HepG2 (cell line): Measurements from ENCODE around the gene TOR4A. TPM values are rescaled to one million over a fixed set of nuclear protein-coding genes. Genes with fewer than 3 reads are reported as not detected.

Experiments used
- EEA1 ChIP-seq: sonication (generic); formaldehyde crosslinking; IDR thresholded peaks from 2 replicates; pipeline ENCODE4 v1.5.1; 2020; ENCODE audit warnings: mild to moderate bottlenecking, missing genetic modification reagents, borderline replicate concordance
- FOXJ3 ChIP-seq: sonication (generic); formaldehyde crosslinking; IDR thresholded peaks from 2 replicates; pipeline ENCODE4 v1.4.0; 2020; ENCODE audit warnings: missing genetic modification reagents, mild to moderate bottlenecking, borderline replicate concordance
- MBD4 ChIP-seq: IDR thresholded peaks from 2 replicates; pipeline ENCODE4 v1.6.1; 2012; ENCODE audit warnings: low read length, inconsistent platforms, borderline replicate concordance
- POLR2A ChIP-seq, 2 experiments: IDR thresholded peaks; 2 replicates each; pipeline ENCODE4 v1.6.1; 2011; ENCODE audit warnings: low read depth in 2 of 2, low read length in 2 of 2, mild to moderate bottlenecking in 1 of 2, moderate library complexity in 1 of 2; ENCODE audit not compliant: insufficient read depth in 1 of 2
- RFXANK ChIP-seq: IDR thresholded peaks from 2 replicates; pipeline ENCODE4 v1.6.1; 2016
- SP2 ChIP-seq: sonication (generic); formaldehyde crosslinking; IDR thresholded peaks from 2 replicates; pipeline ENCODE4 v1.5.1; 2020; ENCODE audit warnings: mild to moderate bottlenecking, missing genetic modification reagents
- SRSF1 ChIP-seq: fragments of 200-400 bp; formaldehyde crosslinking; optimal IDR thresholded peaks from 2 replicates; pipeline ENCODE3; 2017; ENCODE audit warnings: mild to moderate bottlenecking, low read depth, low read length, moderate library complexity
- TGIF2 ChIP-seq: IDR thresholded peaks from 2 replicates; pipeline ENCODE4 v1.6.1; 2016; ENCODE audit warnings: control low read depth, missing compliant biosample characterization
- ZBTB20 ChIP-seq: sonication (generic); formaldehyde crosslinking; IDR thresholded peaks from 2 replicates; pipeline ENCODE4 v1.8.1; 2023; ENCODE audit warnings: missing genetic modification reagents, low read depth, mild to moderate bottlenecking, borderline replicate concordance
- ZMYM2 ChIP-seq: sonication (generic); formaldehyde crosslinking; IDR thresholded peaks from 2 replicates; pipeline ENCODE4 v1.8.0; 2022; ENCODE audit warnings: mild to moderate bottlenecking, missing genetic modification reagents
- ZNF264 ChIP-seq: sonication (generic); formaldehyde crosslinking; IDR thresholded peaks from 2 replicates; pipeline ENCODE4 v1.4.0; 2020; ENCODE audit warnings: missing genetic modification reagents
- ZNF3 ChIP-seq: IDR thresholded peaks from 2 replicates; pipeline ENCODE4 v1.7.0; 2017; ENCODE audit warnings: inconsistent platforms
- ZNF343 ChIP-seq: sonication (generic); formaldehyde crosslinking; IDR thresholded peaks from 2 replicates; pipeline ENCODE4 v1.4.0; 2020; ENCODE audit warnings: mild to moderate bottlenecking, missing genetic modification reagents
- ZNF549 ChIP-seq: sonication (generic); formaldehyde crosslinking; IDR thresholded peaks from 2 replicates; pipeline ENCODE4 v1.5.0; 2020; ENCODE audit warnings: missing genetic modification reagents
- ZNF572 ChIP-seq: sonication (generic); formaldehyde crosslinking; IDR thresholded peaks from 2 replicates; pipeline ENCODE4 v1.5.1; 2020; ENCODE audit warnings: mild to moderate bottlenecking, missing genetic modification reagents
- ZNF629 ChIP-seq: sonication (generic); formaldehyde crosslinking; conservative IDR thresholded peaks from 2 replicates; pipeline ENCODE4 v1.5.0; 2020; ENCODE audit warnings: missing genetic modification reagents
- polyA plus RNA-seq, 8 experiments: library from polyadenylated mRNA; depleted of rRNA in 3 of 8; stranded (reverse) in 7 of 8; unstranded in 1 of 8; fragments of >200 nt; fragmentation: Illumina TruSeq in 4 of 8; extraction: Trizol in 4 of 8; gene quantifications; 2 replicates each; pipeline versions ENCODE4 v1.2.1 to v1.2.3, GENCODE V29; 2011 to 2016; ENCODE audit warnings: low read depth in 4 of 8, missing spikeins in 1 of 8, mixed read lengths in 1 of 8; ENCODE audit not compliant: insufficient read depth in 1 of 8
- total RNA-seq, 5 experiments: library from RNA; depleted of rRNA; stranded (reverse); fragments of >200 nt; fragmentation: Illumina TruSeq; extraction: Trizol; gene quantifications; 2 replicates each; pipeline ENCODE4 v1.2.3, GENCODE V29; 2016; ENCODE audit warnings: low read depth in 1 of 5
- TF ChIP-seq, protein P1 (sequence below): sonication (generic); formaldehyde crosslinking; IDR thresholded peaks from 2 replicates; pipeline ENCODE4 v1.9.0; 2022; ENCODE audit warnings: missing genetic modification reagents, mild to moderate bottlenecking, borderline replicate concordance
- TF ChIP-seq, protein P2 (sequence below): sonication (generic); formaldehyde crosslinking; IDR thresholded peaks from 2 replicates; pipeline ENCODE4 v1.5.0; 2020; ENCODE audit warnings: mild to moderate bottlenecking, missing genetic modification reagents, moderate library complexity
- TF ChIP-seq, protein P3 (sequence below): sonication (generic); formaldehyde crosslinking; conservative IDR thresholded peaks from 2 replicates; pipeline ENCODE4 v1.8.0; 2022; ENCODE audit warnings: low read depth, missing genetic modification reagents
- TF ChIP-seq, protein P4 (sequence below): sonication (generic); formaldehyde crosslinking; IDR thresholded peaks from 2 replicates; pipeline ENCODE4 v1.8.0; 2023; ENCODE audit warnings: mild to moderate bottlenecking, missing genetic modification reagents
- TF ChIP-seq, protein P5 (sequence below): sonication (generic); formaldehyde crosslinking; IDR thresholded peaks from 2 replicates; pipeline ENCODE4 v1.4.0; 2020; ENCODE audit warnings: missing genetic modification reagents, borderline replicate concordance

TOR4A gene
- total and polyA plus RNA-seq, 2 of the 13 experiments (the other 11 are each of a cell fraction or from before 2014, with no cell fraction given) = 11.1 to 14.2 TPM

DNA sequence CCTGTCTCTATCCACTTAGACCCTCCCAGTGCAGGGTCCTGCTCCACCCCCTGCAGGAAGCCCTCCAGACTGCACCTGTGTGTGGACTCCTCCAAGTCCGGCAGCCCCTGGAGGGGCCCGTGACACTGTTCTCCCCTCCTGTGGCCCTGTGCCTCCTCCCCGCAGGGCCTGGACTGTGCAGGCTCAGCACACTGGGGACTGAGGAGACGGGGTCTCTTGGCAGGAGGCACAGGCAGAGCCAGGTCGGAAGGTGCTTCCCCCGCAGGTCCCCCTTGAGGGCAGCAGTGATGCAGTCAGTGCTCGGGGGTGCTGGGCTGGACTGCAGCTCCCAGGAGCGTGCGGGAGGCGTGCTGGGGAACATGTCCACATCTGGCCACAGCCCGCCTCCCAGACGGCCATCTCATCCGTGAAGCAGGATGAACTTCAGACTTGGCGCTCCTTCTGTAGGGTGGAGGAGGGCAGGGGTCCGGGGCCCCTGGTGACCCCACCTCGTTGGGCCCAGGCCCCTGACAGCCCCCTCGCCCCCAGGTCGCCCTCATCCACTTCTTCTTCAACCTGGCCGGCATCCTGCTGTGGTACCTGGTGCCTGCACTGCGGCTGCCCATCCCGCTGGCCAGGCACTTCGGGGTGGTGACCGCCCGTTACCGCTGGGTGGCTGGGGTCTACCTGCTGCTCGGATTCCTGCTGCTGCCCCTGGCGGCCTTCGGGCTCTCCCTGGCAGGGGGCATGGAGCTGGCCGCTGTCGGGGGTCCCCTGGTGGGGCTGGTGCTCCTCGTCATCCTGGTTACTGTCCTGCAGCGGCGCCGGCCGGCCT, 41.9 kb upstream of the TOR4A start (continued):
- TF ChIP-seq ZNF572 = 0 out of 2 replicates have a peak, but pooled peaks have one; percentile 19
- no peak; the same call in 1 of the 2 replicates for TF ChIP-seq ZNF343 (CRISPR knock-in tag)
- TF ChIP-seq ZNF264 (CRISPR knock-in tag) = peak; percentile 47; the same call in 1 of the 2 replicates
- TF ChIP-seq, protein P1, sequence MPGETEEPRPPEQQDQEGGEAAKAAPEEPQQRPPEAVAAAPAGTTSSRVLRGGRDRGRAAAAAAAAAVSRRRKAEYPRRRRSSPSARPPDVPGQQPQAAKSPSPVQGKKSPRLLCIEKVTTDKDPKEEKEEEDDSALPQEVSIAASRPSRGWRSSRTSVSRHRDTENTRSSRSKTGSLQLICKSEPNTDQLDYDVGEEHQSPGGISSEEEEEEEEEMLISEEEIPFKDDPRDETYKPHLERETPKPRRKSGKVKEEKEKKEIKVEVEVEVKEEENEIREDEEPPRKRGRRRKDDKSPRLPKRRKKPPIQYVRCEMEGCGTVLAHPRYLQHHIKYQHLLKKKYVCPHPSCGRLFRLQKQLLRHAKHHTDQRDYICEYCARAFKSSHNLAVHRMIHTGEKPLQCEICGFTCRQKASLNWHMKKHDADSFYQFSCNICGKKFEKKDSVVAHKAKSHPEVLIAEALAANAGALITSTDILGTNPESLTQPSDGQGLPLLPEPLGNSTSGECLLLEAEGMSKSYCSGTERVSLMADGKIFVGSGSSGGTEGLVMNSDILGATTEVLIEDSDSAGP (CRISPR knock-in tag) = no peak; the same call in 1 of the 2 replicates
- TF ChIP-seq, protein P2, sequence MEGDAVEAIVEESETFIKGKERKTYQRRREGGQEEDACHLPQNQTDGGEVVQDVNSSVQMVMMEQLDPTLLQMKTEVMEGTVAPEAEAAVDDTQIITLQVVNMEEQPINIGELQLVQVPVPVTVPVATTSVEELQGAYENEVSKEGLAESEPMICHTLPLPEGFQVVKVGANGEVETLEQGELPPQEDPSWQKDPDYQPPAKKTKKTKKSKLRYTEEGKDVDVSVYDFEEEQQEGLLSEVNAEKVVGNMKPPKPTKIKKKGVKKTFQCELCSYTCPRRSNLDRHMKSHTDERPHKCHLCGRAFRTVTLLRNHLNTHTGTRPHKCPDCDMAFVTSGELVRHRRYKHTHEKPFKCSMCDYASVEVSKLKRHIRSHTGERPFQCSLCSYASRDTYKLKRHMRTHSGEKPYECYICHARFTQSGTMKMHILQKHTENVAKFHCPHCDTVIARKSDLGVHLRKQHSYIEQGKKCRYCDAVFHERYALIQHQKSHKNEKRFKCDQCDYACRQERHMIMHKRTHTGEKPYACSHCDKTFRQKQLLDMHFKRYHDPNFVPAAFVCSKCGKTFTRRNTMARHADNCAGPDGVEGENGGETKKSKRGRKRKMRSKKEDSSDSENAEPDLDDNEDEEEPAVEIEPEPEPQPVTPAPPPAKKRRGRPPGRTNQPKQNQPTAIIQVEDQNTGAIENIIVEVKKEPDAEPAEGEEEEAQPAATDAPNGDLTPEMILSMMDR (CRISPR knock-in tag) = peak; percentile 70
- TF ChIP-seq, protein P3, sequence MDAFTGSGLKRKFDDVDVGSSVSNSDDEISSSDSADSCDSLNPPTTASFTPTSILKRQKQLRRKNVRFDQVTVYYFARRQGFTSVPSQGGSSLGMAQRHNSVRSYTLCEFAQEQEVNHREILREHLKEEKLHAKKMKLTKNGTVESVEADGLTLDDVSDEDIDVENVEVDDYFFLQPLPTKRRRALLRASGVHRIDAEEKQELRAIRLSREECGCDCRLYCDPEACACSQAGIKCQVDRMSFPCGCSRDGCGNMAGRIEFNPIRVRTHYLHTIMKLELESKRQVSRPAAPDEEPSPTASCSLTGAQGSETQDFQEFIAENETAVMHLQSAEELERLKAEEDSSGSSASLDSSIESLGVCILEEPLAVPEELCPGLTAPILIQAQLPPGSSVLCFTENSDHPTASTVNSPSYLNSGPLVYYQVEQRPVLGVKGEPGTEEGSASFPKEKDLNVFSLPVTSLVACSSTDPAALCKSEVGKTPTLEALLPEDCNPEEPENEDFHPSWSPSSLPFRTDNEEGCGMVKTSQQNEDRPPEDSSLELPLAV = no peak
- TF ChIP-seq ZBTB20 = no peak
- no peak for TF ChIP-seq RFXANK (CRISPR knock-in tag)
- no peak for TF ChIP-seq TGIF2 (CRISPR knock-in tag)
- TF ChIP-seq EEA1 (CRISPR knock-in tag) = no peak
- TF ChIP-seq, protein P4, sequence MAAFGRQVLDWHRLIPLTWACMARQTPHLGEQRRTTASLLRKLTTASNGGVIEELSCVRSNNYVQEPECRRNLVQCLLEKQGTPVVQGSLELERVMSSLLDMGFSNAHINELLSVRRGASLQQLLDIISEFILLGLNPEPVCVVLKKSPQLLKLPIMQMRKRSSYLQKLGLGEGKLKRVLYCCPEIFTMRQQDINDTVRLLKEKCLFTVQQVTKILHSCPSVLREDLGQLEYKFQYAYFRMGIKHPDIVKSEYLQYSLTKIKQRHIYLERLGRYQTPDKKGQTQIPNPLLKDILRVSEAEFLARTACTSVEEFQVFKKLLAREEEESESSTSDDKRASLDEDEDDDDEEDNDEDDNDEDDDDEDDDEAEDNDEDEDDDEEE (CRISPR knock-in tag) = peak; percentile 79; the same call in 1 of the 2 replicates
- TF ChIP-seq SP2 (CRISPR knock-in tag) = peak; percentile 29; the same call in 1 of the 2 replicates
- 0 out of 2 replicates have a peak, but pooled peaks have one; percentile 25 for TF ChIP-seq ZMYM2 (CRISPR knock-in tag)
- no peak for TF ChIP-seq ZNF629
- TF ChIP-seq FOXJ3 (CRISPR knock-in tag) = no peak
- TF ChIP-seq MBD4 = no peak
- TF ChIP-seq SRSF1 = no peak
- no peak for TF ChIP-seq ZNF549 (CRISPR knock-in tag)
- no peak for TF ChIP-seq POLR2A (IDR thresholded peaks at IDR 0.05; ENCODE audit: insufficient read depth in 1 of 2, low read depth in 2 of 2, low read length in 2 of 2)
- no peak for TF ChIP-seq ZNF3 (CRISPR knock-in tag)
- TF ChIP-seq, protein P5, sequence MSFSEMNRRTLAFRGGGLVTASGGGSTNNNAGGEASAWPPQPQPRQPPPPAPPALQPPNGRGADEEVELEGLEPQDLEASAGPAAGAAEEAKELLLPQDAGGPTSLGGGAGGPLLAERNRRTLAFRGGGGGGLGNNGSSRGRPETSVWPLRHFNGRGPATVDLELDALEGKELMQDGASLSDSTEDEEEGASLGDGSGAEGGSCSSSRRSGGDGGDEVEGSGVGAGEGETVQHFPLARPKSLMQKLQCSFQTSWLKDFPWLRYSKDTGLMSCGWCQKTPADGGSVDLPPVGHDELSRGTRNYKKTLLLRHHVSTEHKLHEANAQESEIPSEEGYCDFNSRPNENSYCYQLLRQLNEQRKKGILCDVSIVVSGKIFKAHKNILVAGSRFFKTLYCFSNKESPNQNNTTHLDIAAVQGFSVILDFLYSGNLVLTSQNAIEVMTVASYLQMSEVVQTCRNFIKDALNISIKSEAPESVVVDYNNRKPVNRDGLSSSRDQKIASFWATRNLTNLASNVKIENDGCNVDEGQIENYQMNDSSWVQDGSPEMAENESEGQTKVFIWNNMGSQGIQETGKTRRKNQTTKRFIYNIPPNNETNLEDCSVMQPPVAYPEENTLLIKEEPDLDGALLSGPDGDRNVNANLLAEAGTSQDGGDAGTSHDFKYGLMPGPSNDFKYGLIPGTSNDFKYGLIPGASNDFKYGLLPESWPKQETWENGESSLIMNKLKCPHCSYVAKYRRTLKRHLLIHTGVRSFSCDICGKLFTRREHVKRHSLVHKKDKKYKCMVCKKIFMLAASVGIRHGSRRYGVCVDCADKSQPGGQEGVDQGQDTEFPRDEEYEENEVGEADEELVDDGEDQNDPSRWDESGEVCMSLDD (CRISPR knock-in tag) = 0 out of 2 replicates have a peak, but pooled peaks have one; percentile 59
